Brain microvascular endothelial cell (primary cell): Measurements from ENCODE around the gene RPS2.
"Not testable (repeated sequence)": the region's sequence is repeated elsewhere in the genome, so short reads cannot be mapped to it uniquely, and the experiment has no call there.

Experiments used
- DNase-seq: peaks from one replicate; pipeline ENCODE4 v3.0.0-alpha.2; 2020
- H3K27ac ChIP-seq: fragments of 250-450 bp; sonication (Bioruptor Pico); 2 replicates; pipeline ENCODE4 v1.5.1; 2020; ENCODE audit warnings: mild to moderate bottlenecking, moderate library complexity
- H3K27me3 ChIP-seq: fragments of 250-450 bp; sonication (Bioruptor Pico); replicated peaks from 2 replicates; pipeline ENCODE4 v1.5.1; 2020; ENCODE audit warnings: mild to moderate bottlenecking
- H3K36me3 ChIP-seq: fragments of 250-450 bp; sonication (Bioruptor Pico); replicated peaks from 2 replicates; pipeline ENCODE4 v1.5.1; 2020; ENCODE audit warnings: mild to moderate bottlenecking
- H3K4me3 ChIP-seq: 2 replicates; pipeline ENCODE4 v1.5.1; 2011; ENCODE audit warnings: low read depth, mild to moderate bottlenecking, control low read depth, low read length, moderate library complexity
- in situ Hi-C: cut with HindIII; loops from 2 replicates; pipeline ENCODE4 v1.10.0; 2017; ENCODE audit warnings: low sequenced_read_pairs, low pct_ligation_motif_present
- TF ChIP-seq, protein P1 (sequence below): IDR thresholded peaks from 2 replicates; pipeline ENCODE4 v1.5.1; 2011; ENCODE audit warnings: low read depth, mild to moderate bottlenecking, moderate library complexity, low read length, control low read depth, inconsistent platforms; ENCODE audit errors: missing control alignments

Gene RPS2

DNA sequence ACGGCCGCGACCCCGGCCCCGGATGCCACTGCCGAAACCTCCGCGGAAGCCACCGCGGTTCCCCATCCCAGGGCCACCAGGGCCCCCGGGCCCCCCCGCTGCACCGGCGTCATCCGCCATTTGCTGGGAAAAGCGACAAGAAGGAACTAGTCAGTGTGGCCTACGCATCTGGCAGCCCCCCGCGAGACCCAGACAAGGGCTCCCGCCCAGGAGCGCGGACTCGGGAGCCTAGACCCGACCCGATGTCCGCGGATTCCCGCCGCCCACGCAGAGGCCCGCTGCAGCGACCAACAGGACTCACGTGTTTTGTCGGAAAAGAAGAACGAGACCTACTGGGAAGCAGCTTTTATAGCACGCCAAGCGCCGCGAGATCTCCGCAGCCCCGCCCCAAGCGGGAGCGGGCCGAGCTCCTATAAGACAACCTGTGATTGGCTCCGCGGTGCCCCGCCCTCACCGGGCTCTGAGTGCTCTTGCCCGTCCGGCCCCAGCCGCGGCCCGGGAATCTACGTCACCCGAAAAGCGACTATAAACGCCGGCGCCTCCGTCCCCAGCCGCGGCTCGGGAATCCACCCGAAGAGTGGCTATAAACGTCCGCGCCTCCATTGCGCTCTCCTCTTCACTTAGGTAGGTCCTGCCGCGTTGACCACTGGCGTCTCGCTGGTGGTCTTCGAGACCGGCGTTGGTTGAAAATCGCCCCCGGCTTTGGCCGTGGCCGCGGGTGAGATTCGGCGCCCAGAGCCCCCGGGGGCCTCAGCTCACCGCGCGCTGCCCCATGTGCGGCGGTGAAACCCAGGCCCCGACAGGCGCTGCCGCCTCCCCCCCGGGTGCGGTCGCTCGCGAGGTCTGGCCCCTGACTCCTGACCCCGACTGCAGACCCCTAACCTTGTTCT lies at the start of gene RPS2:
RPS2 (minus strand) TSS at position 321 of the 890 bp plus-strand sequence; CDS start at position 120, 201 bp downstream.
- Histone ChIP-seq H3K27ac (peak within 1 kb of the TSS; percentile 88), H3K4me3 (peak within 1 kb of the TSS; percentile 93), H3K36me3 (peaks cover 32% of the 10 kb centered on the region), H3K27me3 (no peaks in the 10 kb centered on the region)
- TF ChIP-seq, protein P1, sequence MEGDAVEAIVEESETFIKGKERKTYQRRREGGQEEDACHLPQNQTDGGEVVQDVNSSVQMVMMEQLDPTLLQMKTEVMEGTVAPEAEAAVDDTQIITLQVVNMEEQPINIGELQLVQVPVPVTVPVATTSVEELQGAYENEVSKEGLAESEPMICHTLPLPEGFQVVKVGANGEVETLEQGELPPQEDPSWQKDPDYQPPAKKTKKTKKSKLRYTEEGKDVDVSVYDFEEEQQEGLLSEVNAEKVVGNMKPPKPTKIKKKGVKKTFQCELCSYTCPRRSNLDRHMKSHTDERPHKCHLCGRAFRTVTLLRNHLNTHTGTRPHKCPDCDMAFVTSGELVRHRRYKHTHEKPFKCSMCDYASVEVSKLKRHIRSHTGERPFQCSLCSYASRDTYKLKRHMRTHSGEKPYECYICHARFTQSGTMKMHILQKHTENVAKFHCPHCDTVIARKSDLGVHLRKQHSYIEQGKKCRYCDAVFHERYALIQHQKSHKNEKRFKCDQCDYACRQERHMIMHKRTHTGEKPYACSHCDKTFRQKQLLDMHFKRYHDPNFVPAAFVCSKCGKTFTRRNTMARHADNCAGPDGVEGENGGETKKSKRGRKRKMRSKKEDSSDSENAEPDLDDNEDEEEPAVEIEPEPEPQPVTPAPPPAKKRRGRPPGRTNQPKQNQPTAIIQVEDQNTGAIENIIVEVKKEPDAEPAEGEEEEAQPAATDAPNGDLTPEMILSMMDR: no peak
- DNase-seq: peak; percentile 99
- in situ Hi-C loops: no loop called here

GRCh38 chr16:2013527-2013926 lies 48.9 kb upstream of the RPS2 start:
- Histone ChIP-seq H3K36me3 (no peaks in the 10 kb centered on the region), H3K27ac (no peak overlapping the region), H3K4me3 (no peak overlapping the region), H3K27me3 (no peaks in the 10 kb centered on the region)
- in situ Hi-C loops: no loop called here
- TF ChIP-seq, protein P1: no peak
- no peak for DNase-seq

GRCh38 chr16:2011726-2012125 lies 47.1 kb upstream of the RPS2 start:
- H3K27me3 ChIP-seq, DNase-seq, in situ Hi-C loops, H3K36me3 ChIP-seq, H3K27ac ChIP-seq, H3K4me3 ChIP-seq: not testable (repeated sequence)

GRCh38 chr16:2009791-2010510 lies 45.3 kb upstream of the RPS2 start, which contains the start of gene ZNF598:
Gene ZNF598, minus strand, starts transcription at chr16:2009821.
- in situ Hi-C loops: no loop called here
- Histone ChIP-seq H3K36me3 (no peaks in the 10 kb centered on the region), H3K27ac (peak within 1 kb of the TSS; percentile 92), H3K27me3 (no peaks in the 10 kb centered on the region), H3K4me3 (peak within 1 kb of the TSS; percentile 81)
- TF ChIP-seq, protein P1: no peak
- peak; percentile 51 for DNase-seq

- Histone ChIP-seq H3K27me3 (no peaks in the 10 kb centered on the region), H3K36me3 (no peaks in the 10 kb centered on the region), H3K27ac (peak overlapping the region; percentile 69), H3K4me3 (peak overlapping the region; percentile 73)
- TF ChIP-seq, protein P1: no peak
- in situ Hi-C loops: no loop called here
- DNase-seq: no peak
These were observed 44.6 kb upstream of the RPS2 start for GRCh38 chr16:2009164-2009711.
